GM18870 (cell line): ENCODE measurements around the gene ARHGEF39.
"Not testable (repeated sequence)": the region's sequence is repeated elsewhere in the genome, so short reads cannot be mapped to it uniquely, and the experiment has no call there.

ENCODE experiments used
- ATAC-seq: cut with Tn5 transposase; IDR thresholded peaks from one replicate; pipeline ENCODE4 v1.9.1; 2021; ENCODE audit warnings: moderate library complexity; ENCODE audit not compliant: unreplicated experiment

The ARHGEF39 gene

DNA sequence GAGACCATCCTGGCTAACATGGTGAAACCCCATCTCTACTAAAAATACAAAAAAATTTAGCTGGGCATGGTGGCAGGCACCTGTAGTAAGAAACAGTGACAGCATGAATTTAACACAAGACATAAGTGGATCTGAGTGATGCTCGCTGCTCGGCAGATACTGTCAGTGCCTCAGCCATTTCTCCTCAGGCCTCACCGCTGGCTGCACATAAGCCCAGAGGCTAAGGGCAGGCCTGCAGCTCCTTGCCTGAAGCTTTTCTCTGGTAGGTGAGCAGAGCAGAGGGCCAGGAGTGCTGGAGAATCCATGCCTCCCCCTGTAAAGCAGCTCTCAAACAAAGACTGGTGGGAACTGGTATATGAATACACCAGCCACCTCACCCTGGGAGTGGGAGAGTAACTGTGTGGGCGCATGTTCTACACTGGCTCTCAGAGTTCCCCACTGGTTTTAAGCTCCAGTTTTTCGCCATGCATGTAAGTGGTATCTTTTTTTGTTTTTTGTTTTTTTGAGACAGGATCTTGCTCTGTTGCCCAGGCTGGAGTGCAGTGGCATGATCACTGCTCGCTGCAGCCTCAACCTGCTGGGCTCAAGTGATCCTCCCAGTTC, 36.5 kb downstream of the ARHGEF39 start:
- no peak for ATAC-seq

GRCh38 chr9:35627575-35627974, 37.4 kb downstream of the ARHGEF39 start:
- ATAC-seq, result no peak

DNA sequence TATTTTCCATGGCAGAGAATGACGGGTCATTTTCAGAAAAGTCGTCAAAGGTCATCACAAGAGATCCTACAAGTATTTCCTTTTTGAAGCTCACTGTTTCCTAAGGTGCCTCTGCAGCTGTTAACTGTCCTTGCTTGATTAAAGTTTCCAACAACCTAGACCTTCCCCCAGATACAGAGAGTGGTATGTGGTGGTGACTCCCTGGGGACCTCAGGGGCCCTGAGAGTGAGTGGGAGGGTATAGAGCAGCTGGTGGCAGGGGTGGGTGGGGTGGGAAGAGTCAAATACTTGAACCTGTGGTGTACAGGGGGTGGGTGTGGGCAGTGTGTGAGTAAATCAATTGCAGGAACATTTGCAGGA, 45.2 kb downstream of the ARHGEF39 start:
- ATAC-seq, result no peak

- no peak for ATAC-seq
These were observed 45.9 kb downstream of the ARHGEF39 start for GRCh38 chr9:35618854-35619799.

DNA sequence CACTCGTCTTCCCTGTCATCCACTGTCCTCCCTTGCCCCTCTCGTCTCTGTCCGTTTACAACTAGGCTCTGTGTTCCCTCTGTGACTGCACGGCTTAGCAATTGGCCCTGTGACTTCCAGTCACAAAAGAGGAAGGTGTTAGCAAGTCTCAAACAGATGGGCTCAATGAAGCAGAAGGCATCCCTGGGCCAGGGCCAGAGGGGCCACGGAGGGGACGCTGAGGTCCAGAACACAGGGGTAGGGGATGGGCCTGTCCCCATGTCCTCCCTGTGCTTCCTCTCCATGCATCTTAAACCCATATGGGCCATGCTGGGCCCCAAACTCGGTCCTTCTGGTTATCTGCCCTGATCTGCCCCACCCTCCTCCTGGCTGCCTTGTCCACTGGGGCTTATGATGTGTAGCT, 46.7 kb downstream of the ARHGEF39 start, which contains the start of gene CD72:
Gene CD72, minus strand, starts transcription at position 89 of the 403 bp plus-strand sequence. CDS start 110 bp downstream, outside the sequence.
- ATAC-seq, result no peak

DNA sequence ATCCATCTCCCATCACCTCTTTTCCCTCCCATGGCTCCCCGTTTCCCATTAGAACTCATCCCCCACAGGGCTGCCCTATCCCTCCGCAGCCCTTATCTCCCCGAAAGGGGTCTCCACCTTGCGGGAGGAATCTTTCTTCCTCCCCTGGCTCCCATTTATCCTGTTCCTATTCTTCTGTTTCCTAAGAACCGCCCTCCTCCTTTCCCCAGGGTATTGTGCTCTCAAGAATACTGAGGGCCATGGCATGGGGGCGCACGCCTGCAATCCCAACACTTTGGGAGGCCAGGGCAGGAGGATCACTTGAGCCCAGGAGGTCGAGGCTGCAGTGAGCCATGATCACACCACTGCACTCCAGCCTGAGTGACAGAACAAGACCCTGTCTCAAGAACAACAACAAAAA, 47.4 kb downstream of the ARHGEF39 start:
- no peak for ATAC-seq

GRCh38 chr9:35616681-35617459, 48.1 kb downstream of the ARHGEF39 start:
- no peak for ATAC-seq

DNA sequence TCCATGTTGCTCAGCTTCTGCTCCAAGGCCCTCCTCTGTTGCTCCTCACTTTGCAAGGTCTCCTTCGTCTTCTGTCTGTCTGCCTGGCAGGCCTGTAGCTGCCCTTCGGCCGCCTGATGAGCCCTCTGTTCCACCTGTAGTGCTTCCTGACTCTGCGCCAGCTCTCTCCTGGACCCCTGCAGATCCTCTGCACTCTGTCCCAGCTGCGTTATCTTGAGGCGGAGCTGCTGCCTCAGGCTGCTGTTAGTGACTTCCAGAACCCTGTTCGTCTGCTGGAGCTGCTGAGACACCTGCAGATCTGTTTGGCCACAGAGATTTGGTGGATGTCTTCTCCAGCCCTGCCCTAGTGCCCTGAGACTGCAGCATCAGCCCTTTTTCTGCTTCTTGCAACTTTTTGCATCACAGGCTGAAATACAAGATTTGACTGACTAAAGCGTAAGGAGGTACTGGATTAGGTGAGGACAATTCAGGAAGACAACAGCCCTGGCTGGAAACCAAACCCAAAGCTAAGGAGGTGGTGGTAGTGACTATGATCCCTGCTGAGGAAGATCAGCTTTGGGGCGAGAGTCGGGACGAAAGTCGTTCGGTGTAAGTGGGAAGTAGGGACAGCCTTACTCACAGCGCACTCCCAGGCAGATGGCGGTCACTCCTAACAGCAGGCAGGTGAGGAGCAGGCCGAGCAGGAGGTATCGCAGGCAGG, 48.9 kb downstream of the ARHGEF39 start:
- no peak for ATAC-seq

DNA sequence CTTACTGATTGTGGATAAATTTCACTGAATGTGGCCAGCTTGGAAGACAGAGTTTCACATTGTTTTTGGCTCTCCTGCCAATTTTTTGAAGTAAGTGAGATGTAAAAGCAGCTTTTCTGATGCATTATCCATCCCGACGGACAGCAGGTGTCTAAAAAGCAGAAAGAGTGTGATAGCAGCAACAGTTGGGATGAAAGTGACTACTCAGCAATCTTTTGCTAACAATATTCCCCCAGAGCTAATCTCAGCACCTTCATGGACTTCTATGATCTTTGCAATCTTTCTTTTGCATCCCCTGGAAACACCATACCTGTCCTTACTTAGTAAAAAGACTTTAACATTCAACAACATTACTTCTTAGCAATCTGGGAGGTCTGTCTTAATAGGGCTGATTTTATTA, 52.2 kb downstream of the ARHGEF39 start:
- no peak for ATAC-seq

- ATAC-seq, result not testable (repeated sequence)
These were observed 52.9 kb downstream of the ARHGEF39 start for GRCh38 chr9:35612066-35612465.

DNA sequence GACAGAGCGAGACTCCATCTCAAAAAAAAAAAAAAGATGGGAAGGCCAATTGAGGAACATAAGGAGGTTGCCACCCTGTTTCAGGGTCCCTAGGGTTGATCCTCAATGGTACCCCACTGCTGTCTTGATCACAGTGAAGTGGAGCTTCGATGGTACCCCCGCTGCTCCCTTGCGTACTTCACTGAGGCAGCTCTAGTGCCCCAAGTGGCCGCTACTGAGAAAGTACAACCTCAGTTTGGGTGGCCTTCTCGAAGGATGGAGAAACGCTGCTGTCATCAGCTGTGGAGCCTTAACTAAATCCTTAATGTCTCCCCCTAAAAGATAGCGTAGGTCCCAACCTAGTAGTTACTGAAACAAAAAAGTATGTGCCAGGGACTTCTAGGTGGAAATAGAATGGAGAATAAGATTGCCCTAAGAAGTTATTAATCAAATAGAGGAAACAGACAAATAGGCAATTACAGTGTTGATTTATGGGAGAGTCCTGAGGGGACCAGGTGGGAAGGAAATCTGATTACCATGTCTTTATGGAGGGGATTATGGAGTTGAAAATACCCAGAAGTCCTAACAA, 53.7 kb downstream of the ARHGEF39 start:
- ATAC-seq, result no peak

DNA sequence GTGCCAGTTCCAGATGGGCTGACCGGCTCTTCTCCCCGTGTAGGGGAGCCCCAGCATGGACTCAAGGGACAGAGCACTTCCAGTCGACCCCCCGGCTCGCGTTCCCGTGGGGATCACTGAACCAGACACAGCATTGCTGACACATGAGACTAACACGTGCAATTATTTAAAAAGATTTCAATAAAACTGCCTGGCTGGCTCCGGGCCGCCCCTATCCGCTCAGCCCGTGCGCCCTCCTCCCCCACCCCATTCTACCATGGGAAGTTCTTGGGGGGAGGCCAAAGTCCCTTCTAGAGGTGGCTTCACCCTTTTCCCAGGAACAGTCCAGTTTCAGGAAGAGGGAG, 55.2 kb downstream of the ARHGEF39 start:
- no peak for ATAC-seq
